ENCODE measurements around the gene RYR2. TPM values are rescaled to one million over a fixed set of nuclear protein-coding genes. Genes with fewer than 3 reads are reported as not detected.

RYR2 gene
- total and polyA plus RNA-seq, 4 donors, result 0.43 to 11.6 (median 2.0) TPM

GRCh38 chr1:237730826-237731350 lies 688.9 kb downstream of the RYR2 start:
- no peaks in the 10 kb centered on the region for H3K27me3 ChIP-seq (ENCODE audit: control insufficient read depth in 3 of 3, insufficient read depth in 3 of 3, low read length in 2 of 3)
- H3K4me3 ChIP-seq, result no peak overlapping the region
- H3K36me3 ChIP-seq (ENCODE audit: control insufficient read depth in 4 of 4, insufficient read depth in 4 of 4, low read length in 4 of 4), result peaks cover 0 to 6% (median 0%) of the 10 kb centered on the region in 4 donors
- no peak overlapping the region for H3K9ac ChIP-seq (ENCODE audit: insufficient read depth in 1 of 2, low read length in 2 of 2)
- 95 to 96% methylated on average over 1 of the region's 1 CpG for WGBS, 2 donors
- DNase-seq (no peak), ATAC-seq (ENCODE audit: insufficient read depth, low FRiP score) (no peak)
- no peaks in the 10 kb centered on the region for H3K4me1 ChIP-seq (ENCODE audit: control insufficient read depth in 5 of 5, insufficient read depth in 5 of 5, low read length in 5 of 5)
- H3K27ac ChIP-seq (ENCODE audit: low read depth in 1 of 2, low read length in 1 of 2), result no peak overlapping the region
- H3K9me3 ChIP-seq (ENCODE audit: control insufficient read depth in 4 of 4, insufficient read depth in 3 of 4, low read length in 3 of 4), result no peaks in the 10 kb centered on the region
- TF ChIP-seq CTCF (IDR thresholded peaks at IDR 0.05; ENCODE audit: control extremely low read depth, extremely low read depth), result no peak

GRCh38 chr1:237732657-237733056 lies 690.7 kb downstream of the RYR2 start:
- H3K9me3 ChIP-seq (ENCODE audit: control insufficient read depth in 4 of 4, insufficient read depth in 3 of 4, low read length in 3 of 4), result no peaks in the 10 kb centered on the region
- peaks cover 0 to 6% (median 0%) of the 10 kb centered on the region in 4 donors for H3K36me3 ChIP-seq (ENCODE audit: control insufficient read depth in 4 of 4, insufficient read depth in 4 of 4, low read length in 4 of 4)
- no peaks in the 10 kb centered on the region for H3K4me1 ChIP-seq (ENCODE audit: control insufficient read depth in 5 of 5, insufficient read depth in 5 of 5, low read length in 5 of 5)
- no peak for DNase-seq
- no peak overlapping the region for H3K27ac ChIP-seq (ENCODE audit: low read depth in 1 of 2, low read length in 1 of 2)
- H3K27me3 ChIP-seq (ENCODE audit: control insufficient read depth in 3 of 3, insufficient read depth in 3 of 3, low read length in 2 of 3), result no peaks in the 10 kb centered on the region
- H3K9ac ChIP-seq (ENCODE audit: insufficient read depth in 1 of 2, low read length in 2 of 2), result no peak overlapping the region
- WGBS, 2 donors, result 88 to 92% methylated on average over 2 of the region's 2 CpGs
- H3K4me3 ChIP-seq, result no peak overlapping the region
- no peak for TF ChIP-seq CTCF (IDR thresholded peaks at IDR 0.05; ENCODE audit: control extremely low read depth, extremely low read depth)
- no peak for ATAC-seq (ENCODE audit: insufficient read depth, low FRiP score)

- Histone ChIP-seq H3K9ac (ENCODE audit: insufficient read depth in 1 of 2, low read length in 2 of 2) (no peak overlapping the region), H3K36me3 (ENCODE audit: control insufficient read depth in 4 of 4, insufficient read depth in 4 of 4, low read length in 4 of 4) (peaks cover 0 to 6% (median 0%) of the 10 kb centered on the region in 4 donors), H3K27ac (ENCODE audit: low read depth in 1 of 2, low read length in 1 of 2) (no peak overlapping the region), H3K9me3 (ENCODE audit: control insufficient read depth in 4 of 4, insufficient read depth in 3 of 4, low read length in 3 of 4) (no peaks in the 10 kb centered on the region), H3K27me3 (ENCODE audit: control insufficient read depth in 3 of 3, insufficient read depth in 3 of 3, low read length in 2 of 3) (no peaks in the 10 kb centered on the region), H3K4me1 (ENCODE audit: control insufficient read depth in 5 of 5, insufficient read depth in 5 of 5, low read length in 5 of 5) (no peaks in the 10 kb centered on the region), H3K4me3 (no peak overlapping the region)
- DNase-seq, result peak in 2 of 3 donors; percentile 34 to 46
- no peak for ATAC-seq (ENCODE audit: insufficient read depth, low FRiP score)
- 60 to 63% methylated on average over 8 of the region's 8 CpGs for WGBS, 2 donors
- TF ChIP-seq CTCF (IDR thresholded peaks at IDR 0.05; ENCODE audit: control extremely low read depth, extremely low read depth), result no peak
These were observed 694.5 kb downstream of the RYR2 start for GRCh38 chr1:237736372-237737029.
